SKM-1 treated with dmso at 0.1 percent for 144 hours (cell line): ENCODE data around the gene EQTN.

Experiments used
- DNase-seq: peaks from one replicate; lab custom pipeline; 2025; ENCODE audit not compliant: unreplicated experiment; lab: John Stamatoyannopoulos, UW

The EQTN gene

DNA sequence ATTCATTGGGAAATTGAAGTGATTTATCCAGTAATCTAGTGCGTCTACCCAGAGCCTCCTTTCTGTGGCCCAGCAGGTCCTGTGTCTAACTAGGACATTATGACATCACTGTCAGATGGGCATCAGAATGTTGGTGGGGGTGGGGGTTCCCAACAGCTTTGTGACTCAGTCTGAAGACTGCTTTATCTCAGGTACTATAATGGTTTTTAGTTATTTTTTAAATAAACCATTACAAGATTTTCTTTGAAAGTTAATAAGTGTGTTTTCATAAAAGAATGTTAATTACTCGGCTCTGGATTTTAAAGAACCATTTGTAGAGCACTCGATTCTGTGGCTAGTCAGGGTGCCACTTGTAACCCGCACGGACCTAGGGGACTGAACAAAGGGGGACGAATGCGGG, at the start of gene EQTN:
Gene EQTN (minus strand): TSS at position 101 of the 400 bp plus-strand sequence. CDS start 95 bp downstream, at position 6.
- no peak for DNase-seq

- DNase-seq: no peak
Observed at GRCh38 chr9:27344776-27345175, 47.8 kb upstream of the EQTN start.

DNA sequence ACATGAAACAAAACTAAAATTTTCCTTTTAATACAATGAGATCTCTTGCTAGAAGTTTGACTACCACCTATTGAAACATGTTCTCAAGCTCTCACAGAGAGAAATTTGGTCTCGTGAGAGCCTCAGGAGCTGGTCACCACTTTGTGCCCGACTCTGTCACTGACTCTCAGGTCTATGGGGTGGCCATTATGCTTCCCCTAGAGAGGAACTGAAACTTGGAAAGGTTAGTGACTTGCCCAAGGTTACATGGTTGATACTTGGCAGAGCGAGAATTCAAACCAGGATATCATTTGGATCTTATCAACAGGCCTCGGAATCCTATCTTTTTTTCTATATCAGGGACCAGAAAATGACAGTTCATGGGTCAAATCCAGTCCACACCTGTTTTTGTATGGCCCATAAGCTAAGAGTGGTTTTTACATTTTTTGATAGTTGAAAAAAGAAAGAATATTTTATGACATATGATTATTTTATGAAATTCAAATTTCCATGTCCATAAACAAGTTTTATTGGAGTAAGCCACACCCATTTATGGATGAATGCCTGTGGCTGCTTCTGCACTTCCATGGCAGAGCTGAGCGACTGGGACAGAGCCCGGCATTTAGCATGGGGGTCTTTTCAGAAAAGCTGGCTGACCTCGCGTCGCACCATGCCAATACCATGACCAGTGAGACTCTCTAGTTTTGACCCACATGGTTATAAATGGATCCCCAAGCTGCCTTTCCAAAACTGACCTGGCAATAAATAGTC, 44.8 kb upstream of the EQTN start:
- peak; percentile 18 for DNase-seq

DNA sequence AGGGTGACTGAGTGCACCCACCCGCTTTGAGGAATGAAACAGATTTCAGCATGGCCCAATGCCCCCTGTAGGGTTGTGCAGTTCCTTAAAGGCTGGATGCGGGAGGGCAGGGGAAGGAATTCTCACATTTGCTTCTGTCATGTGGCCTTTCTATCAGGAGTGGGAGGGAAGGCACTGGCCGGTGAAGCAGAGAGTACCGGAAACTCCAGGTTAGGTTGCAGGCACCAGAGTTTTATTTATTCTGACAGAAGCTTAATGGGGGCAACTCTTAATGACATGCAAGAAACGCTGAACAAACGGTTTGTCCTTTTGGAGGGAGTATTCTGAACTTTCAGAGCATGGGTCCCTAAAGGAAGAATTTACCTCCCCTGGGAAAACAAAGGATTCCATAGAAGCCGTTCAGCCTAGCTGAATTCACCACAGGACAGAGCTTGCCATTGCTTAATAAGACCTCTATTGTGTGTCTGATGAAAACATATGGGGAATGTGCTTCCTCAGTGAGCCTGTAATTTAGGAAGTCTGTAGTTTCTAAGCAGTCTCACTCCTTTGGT, 44.1 kb upstream of the EQTN start:
- no peak for DNase-seq

- no peak for DNase-seq
Observed at GRCh38 chr9:27340285-27340674, 43.3 kb upstream of the EQTN start.

GRCh38 chr9:27339661-27340284, 42.8 kb upstream of the EQTN start:
- DNase-seq: no peak

GRCh38 chr9:27338527-27338903, 41.6 kb upstream of the EQTN start:
- DNase-seq: no peak

DNA sequence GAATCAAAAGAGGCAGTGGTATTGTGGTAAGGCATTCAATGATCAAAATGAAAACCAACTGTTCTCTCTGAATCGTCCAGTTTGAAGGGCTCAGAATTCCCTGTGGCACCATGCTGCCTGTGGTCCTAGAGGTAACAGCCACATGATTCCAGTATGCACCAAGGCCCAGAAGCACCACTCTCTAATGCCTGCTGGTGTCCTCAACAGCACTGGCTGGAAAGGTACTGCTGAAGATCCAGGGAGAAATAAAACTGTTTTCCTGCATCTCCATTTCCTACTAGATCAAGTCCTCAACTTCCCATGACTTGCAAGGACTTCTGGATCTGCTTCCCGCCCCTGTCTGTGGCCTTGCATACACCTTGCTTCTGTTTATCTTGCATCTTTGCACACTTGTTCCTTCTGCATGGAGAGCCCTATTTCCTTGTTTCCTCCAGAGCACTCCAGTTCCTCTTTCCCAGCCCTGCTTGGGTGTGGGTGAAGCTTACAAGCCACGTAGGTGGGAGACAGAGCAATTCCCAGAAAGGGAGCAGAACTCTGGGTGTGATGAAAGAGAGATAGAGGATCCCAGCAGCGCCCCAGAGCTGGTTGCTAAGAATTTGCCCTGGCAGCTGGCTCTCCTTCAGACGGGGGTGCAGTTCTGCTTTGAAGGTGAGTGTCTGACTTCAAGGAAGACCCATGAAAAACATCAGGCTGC, 41.0 kb upstream of the EQTN start:
- no peak for DNase-seq

DNA sequence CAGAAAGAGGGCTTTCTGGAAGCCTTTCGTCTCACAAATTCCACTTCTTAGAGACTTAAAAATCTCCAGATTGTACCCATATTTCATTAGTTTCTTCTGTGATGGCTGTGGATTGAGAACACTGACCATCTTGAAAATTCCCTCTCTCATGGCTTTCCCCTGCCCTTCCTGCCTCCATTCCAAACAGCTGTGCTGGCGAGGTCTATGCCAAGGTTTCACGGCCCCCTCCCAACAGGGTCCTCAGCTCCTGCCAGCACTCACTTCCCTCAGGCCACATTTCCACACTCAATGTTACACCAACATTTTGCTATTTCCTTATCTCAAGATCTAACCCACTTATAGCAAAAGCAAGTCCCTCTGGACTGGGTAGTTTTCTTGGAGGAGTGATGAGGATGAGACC, 40.3 kb upstream of the EQTN start:
- no peak for DNase-seq

DNA sequence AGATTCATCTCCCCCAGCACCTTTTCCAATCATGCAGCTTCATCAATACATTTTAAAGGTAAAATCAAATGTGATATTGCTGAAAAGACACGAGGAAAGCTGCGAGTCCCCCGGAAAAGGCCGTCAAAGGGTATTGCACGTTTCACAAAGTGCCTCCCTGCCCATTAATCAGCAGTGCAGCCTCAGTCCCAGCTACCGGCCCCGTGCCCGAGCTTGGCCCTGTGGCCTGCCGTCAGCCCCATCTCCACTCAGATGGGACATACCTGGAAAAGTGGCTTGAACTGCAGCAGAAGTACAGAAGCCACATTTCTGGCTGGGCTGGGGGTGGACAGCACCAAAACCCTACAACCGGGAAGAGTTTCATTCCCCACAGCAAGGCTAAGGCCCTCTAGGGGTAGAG, 39.9 kb upstream of the EQTN start:
- no peak for DNase-seq

GRCh38 chr9:27336126-27336525, 39.2 kb upstream of the EQTN start:
- no peak for DNase-seq

- DNase-seq: peak; percentile 55
Observed at GRCh38 chr9:27335075-27335474, 38.1 kb upstream of the EQTN start.

GRCh38 chr9:27333241-27334052, 36.5 kb upstream of the EQTN start:
- peak; percentile 79 for DNase-seq

DNA sequence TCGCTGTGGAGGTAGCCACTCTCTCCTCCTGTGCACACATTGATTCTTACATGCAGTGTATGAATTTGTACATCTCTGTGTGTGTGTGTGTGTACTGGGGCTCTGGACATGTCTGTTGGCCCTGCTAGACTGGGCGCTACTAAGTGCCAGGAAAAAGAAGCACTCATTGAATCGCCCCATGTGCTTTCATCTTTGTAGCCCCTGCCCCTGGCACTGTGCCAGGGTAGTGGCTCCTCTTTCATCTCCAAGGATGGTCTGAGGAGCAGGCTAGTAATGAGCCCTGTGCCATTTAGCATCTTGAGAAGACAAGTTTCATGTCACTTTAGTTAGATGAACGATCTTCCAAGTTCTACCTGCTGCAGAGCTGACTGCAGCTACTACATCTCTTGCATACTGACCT, 34.4 kb upstream of the EQTN start:
- DNase-seq: no peak

DNA sequence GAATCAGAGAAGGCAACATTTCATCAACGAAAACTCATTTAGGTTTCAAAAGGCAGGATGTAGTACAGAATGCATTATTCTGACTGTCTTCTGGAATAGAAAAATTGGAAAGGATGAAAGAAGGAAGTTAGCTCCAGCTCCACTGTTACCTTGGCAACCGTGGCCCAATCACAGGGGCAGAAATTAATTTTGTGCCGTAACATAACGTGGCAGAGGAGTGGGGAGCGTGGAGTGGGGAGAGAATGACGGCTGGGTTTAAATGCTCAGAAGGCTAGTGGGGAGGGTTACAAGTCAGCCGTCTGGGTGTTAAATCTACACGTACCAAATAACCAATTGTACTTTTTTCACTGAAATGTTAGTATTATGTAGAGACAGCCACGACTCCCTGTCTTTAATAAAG, 32.3 kb upstream of the EQTN start:
- DNase-seq: no peak

DNA sequence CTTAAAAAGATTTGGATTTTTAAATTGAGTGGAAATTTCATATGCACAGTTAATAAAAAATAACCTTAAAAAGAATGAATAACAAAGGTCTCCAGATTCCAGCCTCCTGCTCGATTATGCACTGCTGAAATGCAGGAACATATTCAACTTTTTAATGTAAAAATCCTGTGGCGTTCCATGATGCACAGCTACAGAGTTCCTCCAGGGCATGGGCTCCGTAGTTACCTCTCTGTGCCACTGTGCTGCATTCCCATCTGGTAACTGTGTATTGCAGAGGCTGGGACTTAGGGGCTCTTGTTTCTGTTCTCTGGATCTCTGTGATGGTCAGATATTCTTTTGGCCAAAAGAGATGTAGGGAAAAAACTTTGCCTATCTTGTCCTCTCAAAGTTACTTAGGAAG, 31.5 kb upstream of the EQTN start:
- DNase-seq: no peak

- DNase-seq: no peak
Observed at GRCh38 chr9:27311184-27311583, 14.2 kb upstream of the EQTN start.

- DNase-seq: no peak
Observed at GRCh38 chr9:27310582-27310981, 13.6 kb upstream of the EQTN start.

GRCh38 chr9:27308691-27309390, 11.9 kb upstream of the EQTN start:
- DNase-seq: no peak

GRCh38 chr9:27304521-27304920, 7.6 kb upstream of the EQTN start:
- DNase-seq: no peak

GRCh38 chr9:27303219-27303618, 6.3 kb upstream of the EQTN start:
- DNase-seq: no peak
